Naive B cell (primary cell): Measurements from ENCODE around the gene CEBPA. TPM values are rescaled to one million over a fixed set of nuclear protein-coding genes. Genes with fewer than 3 reads are reported as not detected.
A peak's percentile ranks its signal among the peaks of the same experiment; 100 is the strongest.
"Not testable (repeated sequence)": the region's sequence is repeated elsewhere in the genome, so short reads cannot be mapped to it uniquely, and the experiment has no call there.

Experiments
- ATAC-seq, 2 donors: fragments of 150-1000 bp; cut with Tn5 transposase; 2 replicates each; pipeline ENCODE4 v1.10.0; 2021; ENCODE audit warnings: low read depth in 2 of 2, mild to moderate bottlenecking in 2 of 2, moderate library complexity in 2 of 2
- DNase-seq: peaks from one replicate; pipeline ENCODE4 v3.0.0; 2022
- H3K27ac Mint-ChIP-seq, 6 donors: one replicate each; pipeline ENCODE4 v1.8.0; 2020 to 2022; ENCODE audit warnings: mild to moderate bottlenecking in 6 of 6, mixed read lengths in 6 of 6, moderate library complexity in 5 of 6, inconsistent platforms in 2 of 6
- H3K27me3 Mint-ChIP-seq, 3 donors: one replicate each; pipeline ENCODE4 v1.8.0; 2021 to 2022; ENCODE audit warnings: mixed read lengths in 3 of 3, mild to moderate bottlenecking in 1 of 3
- H3K36me3 Mint-ChIP-seq, 2 donors: one replicate each; pipeline ENCODE4 v1.8.0; 2020 to 2022; ENCODE audit warnings: mixed read lengths in 2 of 2, inconsistent platforms in 1 of 2, mild to moderate bottlenecking in 1 of 2
- H3K4me1 Mint-ChIP-seq, 3 donors: one replicate each; pipeline ENCODE4 v1.8.0; 2020 to 2022; ENCODE audit warnings: mixed read lengths in 3 of 3, inconsistent platforms in 1 of 3, mild to moderate bottlenecking in 1 of 3, moderate library complexity in 1 of 3
- H3K4me3 Mint-ChIP-seq, 8 donors: one replicate each; pipeline ENCODE4 v1.8.0; 2020 to 2022; ENCODE audit warnings: mild to moderate bottlenecking in 8 of 8, mixed read lengths in 8 of 8, moderate library complexity in 8 of 8, inconsistent platforms in 2 of 8
- H3K9me3 Mint-ChIP-seq, 7 donors: one replicate each; pipeline ENCODE4 v1.8.0; 2020 to 2022; ENCODE audit warnings: mixed read lengths in 7 of 7, mild to moderate bottlenecking in 5 of 7, inconsistent platforms in 2 of 7, moderate library complexity in 1 of 7
- polyA plus RNA-seq, 6 donors: library from polyadenylated mRNA; unstranded; fragments of 300-500 nt; fragmentation: Illumina TruSeq; gene quantifications; one replicate each; pipeline ENCODE4 v1.2.3, GENCODE V29; 2021; ENCODE audit warnings: low read depth in 6 of 6

CEBPA gene
- polyA plus RNA-seq, 6 donors from 2014 or later = 0.09 to 0.54 (median 0.50) TPM; not detected in 2

DNA sequence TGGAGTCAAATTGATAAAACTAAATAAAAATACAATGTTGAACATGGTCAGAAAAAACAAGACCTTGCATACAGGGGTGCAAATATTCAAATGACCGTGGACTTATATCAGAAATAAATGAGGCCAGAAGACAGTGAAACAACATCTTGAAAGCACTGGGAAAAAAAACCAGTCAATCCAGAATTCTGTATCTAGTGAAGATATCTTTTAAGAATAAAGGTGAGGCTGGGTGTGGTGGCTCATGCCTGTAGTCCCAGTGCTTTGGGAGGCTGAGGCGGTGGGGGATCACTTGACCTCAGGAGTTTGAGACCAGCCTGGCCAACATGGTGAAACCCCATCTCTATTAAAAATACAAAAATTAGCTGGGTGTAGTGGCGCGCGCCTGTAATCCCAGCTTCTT lies 15.2 kb upstream of the CEBPA start:
- H3K4me1 Mint-ChIP-seq = no peaks in the 10 kb centered on the region

DNA sequence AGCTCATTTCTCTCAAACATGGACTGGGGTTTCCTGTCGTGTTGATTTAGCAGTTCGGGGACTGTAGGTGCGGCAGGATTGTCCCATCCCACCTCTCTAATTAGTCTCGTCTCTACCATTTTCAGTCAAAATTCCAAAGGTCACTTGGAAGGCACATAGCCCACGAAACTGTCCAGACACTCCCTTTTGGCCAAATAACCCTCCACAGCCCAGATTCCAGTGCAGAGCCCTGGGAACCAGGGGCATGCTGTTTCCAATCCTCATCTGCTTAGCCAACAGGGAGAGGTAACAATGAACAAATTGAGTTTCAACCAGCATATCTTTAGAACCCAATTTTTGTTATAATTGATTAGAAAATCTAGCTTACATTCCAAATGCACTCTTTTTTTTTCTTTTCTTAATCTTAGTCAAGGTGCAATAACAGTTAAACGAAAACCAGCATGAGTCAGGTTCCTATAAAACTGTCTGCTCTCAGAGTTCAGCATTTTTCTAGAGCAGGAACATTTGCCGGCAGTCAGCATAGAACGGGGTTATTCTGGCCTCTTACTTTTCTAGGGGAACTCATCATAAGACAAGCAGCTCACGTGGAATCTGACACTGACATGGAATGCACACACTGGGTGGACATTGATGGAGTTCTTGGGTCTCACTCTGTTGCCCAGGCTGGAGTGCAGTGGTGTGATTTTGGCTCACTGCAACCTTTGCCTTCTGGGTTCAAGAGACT lies 14.4 kb upstream of the CEBPA start:
- DNase-seq (no peak), ATAC-seq (no peak)
- H3K4me3 Mint-ChIP-seq = no peak overlapping the region
- peaks cover 9 to 18% of the 10 kb centered on the region in 2 donors for H3K36me3 Mint-ChIP-seq
- H3K27ac Mint-ChIP-seq = peak overlapping the region in 1 of 6 donors; percentile 5
- H3K27me3 Mint-ChIP-seq = peaks cover 12 to 30% (median 28%) of the 10 kb centered on the region in 3 donors
- H3K4me1 Mint-ChIP-seq = no peaks in the 10 kb centered on the region
- H3K9me3 Mint-ChIP-seq = peaks cover 5 to 17% (median 10%) of the 10 kb centered on the region in 7 donors

More for the DNA sequence above, 15.2 kb upstream of the CEBPA start:
- no peak for DNase-seq
- Mint-ChIP-seq H3K27me3 (peaks cover 12 to 35% (median 28%) of the 10 kb centered on the region in 3 donors), H3K27ac (no peak overlapping the region), H3K36me3 (peaks cover 9 to 18% of the 10 kb centered on the region in 2 donors), H3K4me3 (no peak overlapping the region), H3K9me3 (peaks cover 5 to 19% (median 10%) of the 10 kb centered on the region in 7 donors)
- ATAC-seq = no peak

DNA sequence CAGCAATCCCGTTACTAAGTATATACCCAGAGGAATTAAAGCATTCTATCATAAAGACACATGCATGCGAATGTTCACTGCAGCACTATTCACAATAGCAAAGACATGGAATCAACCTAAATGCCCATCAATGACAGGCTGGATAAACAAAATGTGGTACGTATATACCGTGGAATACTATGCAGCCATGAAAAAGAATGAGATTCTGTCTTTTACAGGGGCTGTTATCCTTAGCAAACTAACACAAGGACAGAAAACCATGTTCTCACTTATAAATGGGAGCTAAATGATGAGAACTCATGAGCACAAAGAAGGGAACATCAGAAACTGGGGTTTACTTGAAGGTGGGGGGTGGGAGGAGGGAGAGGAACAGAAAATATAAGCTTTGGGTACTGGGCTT lies 10.5 kb upstream of the CEBPA start:
- H3K9me3 Mint-ChIP-seq, H3K4me3 Mint-ChIP-seq, DNase-seq, H3K27ac Mint-ChIP-seq, H3K36me3 Mint-ChIP-seq, ATAC-seq, H3K4me1 Mint-ChIP-seq: not testable (repeated sequence)
- H3K27me3 Mint-ChIP-seq = peaks cover 23 to 48% (median 37%) of the 10 kb centered on the region in 3 donors

DNA sequence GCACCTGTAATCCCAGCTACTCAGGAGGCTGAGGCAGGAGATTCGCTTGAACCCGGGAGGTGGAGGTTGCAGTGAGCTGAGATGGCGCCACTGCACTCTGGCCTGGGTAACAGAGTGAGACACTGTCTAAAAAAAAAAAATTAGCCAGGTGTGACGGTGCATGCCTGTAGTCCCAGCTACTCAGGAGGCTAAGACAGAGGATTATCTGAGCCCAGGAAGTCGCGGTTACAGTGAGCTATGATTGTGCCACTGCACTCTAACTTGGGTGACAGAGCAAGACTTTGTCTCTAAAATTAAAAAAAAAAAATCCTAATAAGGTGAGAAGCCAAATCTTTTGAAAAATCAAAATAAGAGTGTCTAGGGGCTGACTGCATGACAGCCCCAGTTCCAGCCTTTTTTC lies 9.7 kb upstream of the CEBPA start:
- Mint-ChIP-seq H3K27ac (no peak overlapping the region), H3K36me3 (no peaks in the 10 kb centered on the region)

DNA sequence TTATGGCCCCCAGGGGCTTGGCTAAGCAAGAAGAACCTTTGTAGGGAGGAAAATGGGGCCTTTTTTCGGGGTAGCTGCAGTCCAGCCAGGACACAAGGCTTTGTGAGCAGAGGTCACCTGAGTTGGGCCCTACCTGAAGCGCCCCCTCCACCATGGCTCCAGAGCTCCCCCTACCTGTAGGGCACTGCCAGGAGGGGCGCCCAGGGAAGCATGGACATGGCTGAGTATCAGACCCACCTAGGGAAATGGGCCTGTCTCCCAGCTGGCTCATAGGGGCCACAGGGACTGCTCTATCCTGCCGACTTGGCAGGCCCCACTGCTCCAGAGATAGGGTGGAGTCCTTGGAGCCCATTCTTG lies 9.0 kb upstream of the CEBPA start:
- Mint-ChIP-seq H3K4me3 (no peak overlapping the region), H3K27ac (no peak overlapping the region), H3K36me3 (no peaks in the 10 kb centered on the region), H3K9me3 (peaks cover 0 to 3% (median 0%) of the 10 kb centered on the region in 7 donors), H3K4me1 (no peaks in the 10 kb centered on the region), H3K27me3 (peaks cover 20 to 46% (median 38%) of the 10 kb centered on the region in 3 donors)
- ATAC-seq (no peak), DNase-seq (no peak)

More for the DNA sequence above, 9.7 kb upstream of the CEBPA start:
- H3K4me3 Mint-ChIP-seq = peak overlapping the region in 1 of 8 donors; percentile 25
- H3K27me3 Mint-ChIP-seq = peaks cover 28 to 53% (median 45%) of the 10 kb centered on the region in 3 donors
- DNase-seq (no peak), ATAC-seq (no peak)
- no peaks in the 10 kb centered on the region for H3K4me1 Mint-ChIP-seq
- peaks cover 0 to 3% (median 0%) of the 10 kb centered on the region in 7 donors for H3K9me3 Mint-ChIP-seq

DNA sequence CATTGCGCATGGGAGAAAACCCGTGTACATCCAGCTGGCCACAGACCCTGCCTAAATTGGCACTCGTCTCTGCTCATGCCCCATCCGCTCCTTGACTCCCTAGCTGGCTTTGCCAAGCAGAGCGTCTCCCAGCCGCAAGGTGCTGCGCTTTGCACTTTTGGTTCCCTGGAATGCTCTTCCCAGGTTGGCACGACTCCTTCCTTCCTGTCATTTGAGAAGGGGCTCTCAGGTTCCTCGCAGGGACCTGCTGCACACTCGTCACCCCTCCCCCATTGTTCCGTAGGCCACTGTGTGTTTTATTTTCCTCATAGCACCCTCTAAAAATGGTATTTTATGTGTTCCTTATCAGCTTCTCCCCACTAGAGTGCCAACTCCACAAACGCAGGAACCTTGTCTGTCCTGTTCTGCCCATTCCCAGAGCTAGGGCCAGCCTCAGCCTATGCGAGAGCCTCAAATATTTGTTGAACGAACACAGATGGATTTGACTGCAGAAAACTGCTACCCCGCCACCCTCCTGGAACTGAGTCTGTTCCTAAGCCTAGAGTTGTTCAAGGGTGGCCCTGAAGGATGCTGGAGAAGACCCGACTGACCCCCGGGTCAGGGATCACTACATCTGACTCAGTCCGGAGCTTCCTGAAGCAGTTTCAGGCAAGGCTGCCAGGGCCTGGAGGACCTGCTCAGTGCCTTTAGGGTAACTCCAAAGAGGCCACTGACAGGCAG lies 8.4 kb upstream of the CEBPA start:
- Mint-ChIP-seq H3K9me3 (peaks cover 0 to 3% (median 0%) of the 10 kb centered on the region in 7 donors), H3K4me1 (no peaks in the 10 kb centered on the region), H3K27me3 (peaks cover 20 to 49% (median 43%) of the 10 kb centered on the region in 3 donors), H3K27ac (peak overlapping the region in 1 of 6 donors; percentile 89), H3K36me3 (no peaks in the 10 kb centered on the region), H3K4me3 (no peak overlapping the region)
- ATAC-seq = no peak
- DNase-seq = no peak

DNA sequence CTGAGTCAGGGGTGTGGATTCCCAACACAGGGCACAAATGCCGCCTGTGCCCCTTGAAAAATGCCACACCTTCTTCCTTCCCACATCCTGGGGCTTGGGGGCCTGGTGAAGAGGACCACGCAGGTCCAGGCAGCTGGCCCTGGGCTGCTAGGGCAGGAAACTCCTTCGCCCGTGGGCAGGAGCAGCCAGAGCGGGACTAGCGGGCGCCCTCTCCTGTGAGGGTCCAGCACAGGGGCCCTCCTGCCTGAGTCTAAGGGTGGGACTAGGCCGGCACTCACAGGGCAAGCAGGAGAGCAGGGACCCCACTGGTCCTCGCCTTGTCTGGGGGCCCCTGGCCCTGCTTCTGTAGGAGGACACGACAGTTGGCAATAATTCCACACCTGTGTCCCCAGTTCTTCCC lies 7.5 kb upstream of the CEBPA start:
- DNase-seq (no peak), ATAC-seq (no peak)
- peaks cover 20 to 52% (median 49%) of the 10 kb centered on the region in 3 donors for H3K27me3 Mint-ChIP-seq
- no peaks in the 10 kb centered on the region for H3K36me3 Mint-ChIP-seq
- H3K4me3 Mint-ChIP-seq = no peak overlapping the region
- H3K9me3 Mint-ChIP-seq = peaks cover 0 to 3% (median 0%) of the 10 kb centered on the region in 7 donors
- H3K27ac Mint-ChIP-seq = no peak overlapping the region
- H3K4me1 Mint-ChIP-seq = no peaks in the 10 kb centered on the region

DNA sequence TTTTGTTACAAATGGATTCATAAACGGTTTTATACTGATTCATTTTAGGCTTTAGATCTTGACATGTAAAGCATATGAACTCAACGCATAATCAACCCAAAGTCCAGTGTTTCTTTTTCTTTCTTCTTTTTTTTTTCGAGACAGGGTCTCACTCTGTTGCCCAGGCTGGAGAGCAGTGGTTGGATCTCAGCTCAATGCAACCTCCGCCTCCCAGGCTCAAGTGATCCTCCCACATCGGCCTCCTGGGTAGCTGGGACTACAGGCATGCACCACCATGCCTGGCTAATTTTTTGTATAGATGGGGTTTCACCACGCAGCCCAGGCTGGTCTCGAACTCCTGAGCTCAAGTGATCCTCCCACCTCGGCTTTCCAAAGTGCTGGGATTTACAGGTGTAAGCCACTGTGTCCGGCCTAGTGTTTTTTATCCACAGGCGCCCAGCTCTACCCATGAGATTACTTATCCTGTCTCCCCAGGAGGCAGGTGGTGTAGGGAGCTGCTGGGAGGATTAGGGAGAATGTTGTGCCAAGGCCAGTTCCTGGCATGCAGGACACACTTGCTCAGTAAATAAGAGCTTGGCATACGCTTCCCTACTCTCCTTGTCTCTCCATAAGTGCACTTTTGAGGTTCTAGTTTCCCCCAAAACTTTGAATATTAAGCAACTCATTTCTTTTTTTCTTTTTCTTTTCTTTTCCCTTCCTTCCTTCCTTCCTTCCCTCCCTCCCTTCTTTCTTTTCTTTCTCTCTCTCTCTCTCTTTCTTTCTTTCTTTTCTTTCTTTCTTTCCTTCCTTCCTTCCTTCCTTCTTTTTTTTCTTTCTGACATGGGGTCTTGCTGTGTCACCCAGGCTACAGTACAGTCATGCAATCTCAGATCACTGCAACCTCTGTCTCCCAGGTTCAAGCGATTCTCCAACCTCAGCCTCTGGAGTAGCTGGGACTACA lies 4.8 kb upstream of the CEBPA start:
- no peak for DNase-seq
- Mint-ChIP-seq H3K36me3 (no peaks in the 10 kb centered on the region), H3K27me3 (peaks cover 26 to 64% (median 62%) of the 10 kb centered on the region in 3 donors), H3K27ac (no peak overlapping the region), H3K4me3 (no peak overlapping the region), H3K4me1 (peaks cover 0 to 7% (median 0%) of the 10 kb centered on the region in 3 donors), H3K9me3 (peaks cover 0 to 3% (median 0%) of the 10 kb centered on the region in 7 donors)
- ATAC-seq = no peak

DNA sequence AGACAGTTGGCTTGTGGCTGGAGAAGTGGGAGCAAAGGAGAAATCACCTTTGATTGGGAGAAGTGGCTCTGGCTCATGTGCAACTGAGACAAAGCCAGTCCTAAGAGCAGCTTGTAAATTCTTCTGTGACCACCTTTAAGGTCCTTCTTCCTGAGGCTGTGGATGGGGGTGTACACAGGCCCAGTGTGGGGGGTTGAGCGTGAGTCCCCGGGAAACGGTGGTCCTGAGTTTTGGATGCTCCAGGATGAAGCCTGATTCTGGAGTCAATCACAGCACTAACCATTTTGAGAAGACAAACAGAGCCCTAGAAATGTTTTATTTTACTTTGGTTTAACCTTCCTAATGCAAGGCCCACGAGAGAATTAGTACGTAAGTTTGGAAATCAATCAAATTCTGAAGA lies 3.9 kb upstream of the CEBPA start:
- peaks cover 0 to 7% (median 0%) of the 10 kb centered on the region in 3 donors for H3K4me1 Mint-ChIP-seq
- H3K4me3 Mint-ChIP-seq = peak overlapping the region in 1 of 8 donors; percentile 5
- H3K9me3 Mint-ChIP-seq = peaks cover 0 to 3% (median 0%) of the 10 kb centered on the region in 7 donors
- H3K36me3 Mint-ChIP-seq = no peaks in the 10 kb centered on the region
- no peak for ATAC-seq
- H3K27me3 Mint-ChIP-seq = peaks cover 26 to 64% (median 64%) of the 10 kb centered on the region in 3 donors
- no peak overlapping the region for H3K27ac Mint-ChIP-seq
- DNase-seq = no peak

DNA sequence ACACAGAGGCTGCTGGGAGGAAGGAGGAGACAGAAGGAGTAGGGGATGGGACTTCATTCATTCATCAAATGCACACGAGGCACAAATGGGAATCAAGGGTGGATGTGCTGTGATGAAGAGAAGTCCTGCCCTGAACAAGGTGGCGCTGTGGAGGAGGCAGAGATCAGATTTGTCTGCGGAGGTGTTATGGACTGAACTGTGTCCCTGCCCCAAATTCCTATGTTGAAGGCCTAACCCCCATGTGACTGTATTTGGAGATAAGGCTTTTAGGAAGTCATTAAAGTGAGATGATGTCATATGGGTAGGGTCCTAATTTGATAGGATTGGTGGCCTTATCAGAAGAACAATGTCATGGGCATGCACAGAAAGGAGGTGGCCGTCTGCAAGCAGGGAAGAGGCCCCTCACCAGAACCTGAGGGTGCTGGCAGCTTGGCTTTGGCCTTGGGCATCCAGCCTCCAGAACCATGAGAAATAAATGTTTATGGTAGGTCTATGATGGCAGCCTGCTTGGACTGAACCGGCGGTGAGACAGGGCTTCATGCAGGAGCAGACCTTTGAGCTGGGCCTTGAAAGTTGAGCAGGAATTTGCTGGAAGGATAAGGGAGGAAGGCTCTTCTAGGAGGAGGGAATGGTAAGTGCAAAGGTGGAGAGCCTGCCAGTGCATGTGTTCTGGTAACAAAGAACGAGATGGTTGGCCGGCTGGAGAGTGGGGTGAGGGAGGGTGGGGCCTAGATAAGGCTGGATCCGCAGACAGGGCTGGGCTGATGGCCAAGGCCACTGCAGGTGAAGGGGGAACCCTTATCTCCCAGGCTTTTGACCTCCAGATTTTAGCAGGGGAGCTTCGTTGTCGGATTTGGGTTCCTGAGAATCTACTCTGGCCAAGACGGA lies 2.7 kb upstream of the CEBPA start:
- ATAC-seq (no peak), DNase-seq (no peak)
- H3K36me3 Mint-ChIP-seq = no peaks in the 10 kb centered on the region
- peaks cover 0 to 7% (median 4%) of the 10 kb centered on the region in 3 donors for H3K4me1 Mint-ChIP-seq
- peak overlapping the region in 4 of 8 donors; percentile 32 to 79 (median 72) for H3K4me3 Mint-ChIP-seq
- H3K27me3 Mint-ChIP-seq = peaks cover 30 to 64% (median 62%) of the 10 kb centered on the region in 3 donors
- H3K27ac Mint-ChIP-seq = peak overlapping the region in 1 of 6 donors; percentile 33
- peaks cover 0 to 3% (median 0%) of the 10 kb centered on the region in 7 donors for H3K9me3 Mint-ChIP-seq

DNA sequence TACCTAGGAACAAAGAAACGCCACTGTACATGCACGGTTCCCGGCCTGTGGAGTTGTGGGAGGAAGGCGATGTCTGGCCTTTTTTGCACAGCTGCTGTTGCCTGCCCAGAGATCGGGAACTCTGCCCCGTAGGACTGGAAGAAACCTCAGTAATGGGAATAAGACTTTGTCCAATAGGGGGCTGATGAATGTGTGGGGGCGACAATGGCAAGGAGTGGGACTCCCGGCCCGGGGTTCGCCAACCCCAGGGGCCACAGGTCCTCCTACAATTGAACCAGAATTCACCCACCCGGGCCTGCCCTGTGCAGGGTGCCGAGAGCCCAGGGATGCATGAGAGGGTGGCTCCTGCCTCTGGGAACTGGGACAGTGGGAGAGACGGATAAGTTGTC lies 2.0 kb upstream of the CEBPA start:
- ATAC-seq = no peak
- H3K9me3 Mint-ChIP-seq = peaks cover 0 to 3% (median 0%) of the 10 kb centered on the region in 7 donors
- peaks cover 30 to 63% (median 59%) of the 10 kb centered on the region in 3 donors for H3K27me3 Mint-ChIP-seq
- DNase-seq = no peak
- no peak overlapping the region for H3K27ac Mint-ChIP-seq
- H3K4me1 Mint-ChIP-seq = peaks cover 0 to 7% (median 4%) of the 10 kb centered on the region in 3 donors
- peak overlapping the region in 7 of 8 donors; percentile 40 to 79 (median 66) for H3K4me3 Mint-ChIP-seq
- no peaks in the 10 kb centered on the region for H3K36me3 Mint-ChIP-seq

DNA sequence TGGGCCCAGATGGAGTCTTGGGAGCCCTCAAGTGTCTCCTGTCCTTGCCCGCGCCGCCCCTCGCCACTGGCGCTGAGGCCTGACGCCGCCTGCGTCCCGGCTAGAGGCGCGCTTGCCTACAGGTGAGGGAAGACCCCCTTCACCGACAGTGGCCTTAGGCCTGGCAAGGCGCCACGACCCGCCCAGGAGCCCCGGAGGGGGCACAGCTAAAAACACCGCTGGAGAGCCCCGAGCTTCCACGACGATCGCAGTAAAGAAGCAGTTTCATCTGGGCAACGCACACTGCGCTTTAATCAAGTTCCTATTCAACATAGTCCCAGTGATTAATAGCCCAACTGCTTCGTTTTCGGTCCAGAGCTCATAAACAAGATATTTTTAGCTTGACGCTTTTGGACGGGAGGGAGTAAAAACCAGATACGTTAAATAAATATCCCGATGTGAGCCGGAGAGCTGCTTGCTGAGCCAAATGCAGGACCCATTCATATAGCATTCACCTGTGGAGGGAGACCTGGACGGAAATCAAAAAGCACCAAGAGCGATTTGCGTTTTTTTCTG lies 1.5 kb upstream of the CEBPA start:
- H3K4me3 Mint-ChIP-seq = peak overlapping the region; percentile 40 to 79 (median 66)
- no peak for DNase-seq

More for the DNA sequence above, 1.5 kb upstream of the CEBPA start:
- peaks cover 30 to 66% (median 62%) of the 10 kb centered on the region in 3 donors for H3K27me3 Mint-ChIP-seq
- no peak for ATAC-seq
- peaks cover 0 to 7% (median 4%) of the 10 kb centered on the region in 3 donors for H3K4me1 Mint-ChIP-seq
- H3K36me3 Mint-ChIP-seq = no peaks in the 10 kb centered on the region
- peaks cover 0 to 3% (median 0%) of the 10 kb centered on the region in 7 donors for H3K9me3 Mint-ChIP-seq
- no peak overlapping the region for H3K27ac Mint-ChIP-seq
